K562 (cell line): ENCODE data around the gene SERPINE1. TPM values are rescaled to one million over a fixed set of nuclear protein-coding genes. Genes with fewer than 3 reads are reported as not detected.

Experiments
- ATF7 ChIP-seq: fragments of 450-650 bp; IDR thresholded peaks from 2 replicates; pipeline ENCODE4 v1.7.1; 2014; ENCODE audit warnings: mild to moderate bottlenecking, moderate library complexity
- CCNT2 ChIP-seq: IDR thresholded peaks from 2 replicates; pipeline ENCODE4 v1.6.1; 2011; ENCODE audit warnings: borderline replicate concordance, low read depth, mild to moderate bottlenecking, moderate library complexity, mixed read lengths, low read length; ENCODE audit not compliant: insufficient read length; ENCODE audit errors: extremely low read depth
- CREM ChIP-seq: IDR thresholded peaks from 2 replicates; pipeline ENCODE4 v1.6.1; 2014; ENCODE audit warnings: antibody characterized with exemption, low read depth
- E2F8 ChIP-seq: fragments of 450-650 bp; IDR thresholded peaks from 2 replicates; pipeline ENCODE4 v1.7.1; 2018; ENCODE audit warnings: mild to moderate bottlenecking, low read depth; ENCODE audit not compliant: partially characterized antibody
- FOXM1 ChIP-seq, 2 experiments: fragments of 450-650 bp in 1 of 2; sonication (generic) in 1 of 2; formaldehyde crosslinking in 1 of 2; IDR thresholded peaks; 2 replicates each; pipeline versions ENCODE4 v1.6.1 to v1.9.0; 2017 to 2022; ENCODE audit warnings: low read depth in 2 of 2, mild to moderate bottlenecking in 2 of 2, missing genetic modification reagents in 1 of 2, moderate library complexity in 1 of 2
- SNRNP70 ChIP-seq: fragments of 200-400 bp; formaldehyde crosslinking; optimal IDR thresholded peaks from 2 replicates; pipeline ENCODE3; 2017; ENCODE audit warnings: low read depth, low read length
- TCFL5 ChIP-seq: fragments of 250-450 bp; sonication (Bioruptor Pico); conservative IDR thresholded peaks from 2 replicates; pipeline ENCODE4 v1.6.1; 2021; ENCODE audit warnings: mild to moderate bottlenecking, moderate library complexity, matching md5 sums
- THAP12 ChIP-seq: fragments of 250-450 bp; sonication (Bioruptor Pico); IDR thresholded peaks from 2 replicates; pipeline ENCODE4 v1.9.0; 2021; ENCODE audit warnings: mild to moderate bottlenecking, inconsistent platforms
- U2AF2 ChIP-seq: fragments of 200-400 bp; formaldehyde crosslinking; optimal IDR thresholded peaks from 2 replicates; pipeline ENCODE3; 2017; ENCODE audit warnings: low read depth, mild to moderate bottlenecking, low read length
- ZNF584 ChIP-seq: fragments of 200-800 bp; sonication (Bioruptor generic); IDR thresholded peaks from 2 replicates; pipeline ENCODE4 v1.6.1; 2016; ENCODE audit warnings: low read depth, mild to moderate bottlenecking, missing genetic modification characterization, missing compliant biosample characterization
- polyA plus RNA-seq, 8 experiments: library from polyadenylated mRNA; depleted of rRNA in 4 of 8; stranded (reverse) in 5 of 8; unstranded in 3 of 8; fragments of >200 nt; fragmentation: Nextera tagmentation in 2 of 8; fragmentation: Illumina TruSeq in 1 of 8; extraction: Ambion mirVana in 2 of 8; extraction: Trizol in 1 of 8; gene quantifications; 2 replicates each; pipeline versions ENCODE4 v1.2.1 to v1.2.3, GENCODE V29; 2011 to 2014; ENCODE audit warnings: inconsistent platforms in 1 of 8, missing spikeins in 1 of 8
- total RNA-seq, 7 experiments: library from RNA; depleted of rRNA in 6 of 7; stranded (reverse); fragments of >200 nt in 6 of 7; fragmentation: Illumina TruSeq in 2 of 7; extraction: Trizol in 2 of 7; gene quantifications; 2 replicates each; pipeline versions ENCODE4 v1.2.1 to v1.2.3, GENCODE V29; 2011 to 2021; ENCODE audit warnings: low replicate concordance in 1 of 7
- TF ChIP-seq, protein P1 (sequence below), 3 experiments: IDR thresholded peaks in 2 of 3; conservative IDR thresholded peaks in 1 of 3; 2 replicates each; pipeline ENCODE4 v1.5.1; 2011 to 2012; ENCODE audit warnings: low read length in 3 of 3, mild to moderate bottlenecking in 3 of 3, control low read depth in 2 of 3, improper control_type of control experiment in 1 of 3, inconsistent platforms in 1 of 3, low read depth in 1 of 3, mixed read lengths in 1 of 3, moderate library complexity in 1 of 3; ENCODE audit not compliant: insufficient read depth in 2 of 3
- TF ChIP-seq, protein P2 (sequence below): fragments of 250-450 bp; sonication (Bioruptor Pico); IDR thresholded peaks from 2 replicates; pipeline ENCODE4 v1.8.0; 2022; ENCODE audit warnings: moderate library complexity, mild to moderate bottlenecking, inconsistent platforms

SERPINE1 gene
- total and polyA plus RNA-seq, 9 of the 15 experiments (the other 6 are each of a cell fraction or from before 2014, with no cell fraction given): 0.22 to 4.8 (median 0.91) TPM

GRCh38 chr7:101165075-101165957, 38.4 kb downstream of the SERPINE1 start, which contains the start of gene VGF (continued):
- TF ChIP-seq THAP12 (no peak), CCNT2 (peak; percentile 94), SNRNP70 (no peak), E2F8 (peak; percentile 68), U2AF2 (no peak), TCFL5 (no peak), FOXM1 (IDR thresholded peaks at IDR 0.05; ENCODE audit: low read depth) (no peak), FOXM1 (CRISPR knock-in tag; IDR thresholded peaks at IDR 0.05; ENCODE audit: low read depth) (peak; percentile 99), ZNF584 (CRISPR knock-in tag) (peak; percentile 83; the same call in 1 of the 2 replicates), ATF7 (peak; percentile 98), CREM (peak; percentile 94)
- TF ChIP-seq, protein P1, sequence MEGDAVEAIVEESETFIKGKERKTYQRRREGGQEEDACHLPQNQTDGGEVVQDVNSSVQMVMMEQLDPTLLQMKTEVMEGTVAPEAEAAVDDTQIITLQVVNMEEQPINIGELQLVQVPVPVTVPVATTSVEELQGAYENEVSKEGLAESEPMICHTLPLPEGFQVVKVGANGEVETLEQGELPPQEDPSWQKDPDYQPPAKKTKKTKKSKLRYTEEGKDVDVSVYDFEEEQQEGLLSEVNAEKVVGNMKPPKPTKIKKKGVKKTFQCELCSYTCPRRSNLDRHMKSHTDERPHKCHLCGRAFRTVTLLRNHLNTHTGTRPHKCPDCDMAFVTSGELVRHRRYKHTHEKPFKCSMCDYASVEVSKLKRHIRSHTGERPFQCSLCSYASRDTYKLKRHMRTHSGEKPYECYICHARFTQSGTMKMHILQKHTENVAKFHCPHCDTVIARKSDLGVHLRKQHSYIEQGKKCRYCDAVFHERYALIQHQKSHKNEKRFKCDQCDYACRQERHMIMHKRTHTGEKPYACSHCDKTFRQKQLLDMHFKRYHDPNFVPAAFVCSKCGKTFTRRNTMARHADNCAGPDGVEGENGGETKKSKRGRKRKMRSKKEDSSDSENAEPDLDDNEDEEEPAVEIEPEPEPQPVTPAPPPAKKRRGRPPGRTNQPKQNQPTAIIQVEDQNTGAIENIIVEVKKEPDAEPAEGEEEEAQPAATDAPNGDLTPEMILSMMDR (IDR thresholded peaks at IDR 0.05 in 2 of 3, conservative IDR thresholded peaks at IDR 0.05 in 1 of 3; ENCODE audit: insufficient read depth in 2 of 3, low read depth in 1 of 3, low read length in 3 of 3): no peak
- TF ChIP-seq, protein P2, sequence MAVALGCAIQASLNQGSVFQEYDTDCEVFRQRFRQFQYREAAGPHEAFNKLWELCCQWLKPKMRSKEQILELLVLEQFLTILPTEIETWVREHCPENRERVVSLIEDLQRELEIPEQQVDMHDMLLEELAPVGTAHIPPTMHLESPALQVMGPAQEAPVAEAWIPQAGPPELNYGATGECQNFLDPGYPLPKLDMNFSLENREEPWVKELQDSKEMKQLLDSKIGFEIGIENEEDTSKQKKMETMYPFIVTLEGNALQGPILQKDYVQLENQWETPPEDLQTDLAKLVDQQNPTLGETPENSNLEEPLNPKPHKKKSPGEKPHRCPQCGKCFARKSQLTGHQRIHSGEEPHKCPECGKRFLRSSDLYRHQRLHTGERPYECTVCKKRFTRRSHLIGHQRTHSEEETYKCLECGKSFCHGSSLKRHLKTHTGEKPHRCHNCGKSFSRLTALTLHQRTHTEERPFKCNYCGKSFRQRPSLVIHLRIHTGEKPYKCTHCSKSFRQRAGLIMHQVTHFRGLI (CRISPR knock-in tag): no peak
